ENCODE measurements around the gene ROBO1. TPM values are rescaled to one million over a fixed set of nuclear protein-coding genes. Genes with fewer than 3 reads are reported as not detected.

ROBO1 gene
- total and polyA plus RNA-seq, 2 of the 8 experiments (the other 6 are each of a cell fraction or from before 2014, with no cell fraction given): 51.4 to 91.0 TPM

- no peak overlapping the region for H3K18ac ChIP-seq (ENCODE audit: extremely low read depth, low read length)
- H3K9me3 ChIP-seq (ENCODE audit: insufficient read depth in 2 of 2, low read depth in 1 of 2, low read length in 1 of 2): peaks cover 16 to 23% of the 10 kb centered on the region in 2 experiments
- no peak overlapping the region for H3K23ac ChIP-seq (ENCODE audit: insufficient read length)
- no peak overlapping the region for H4K8ac ChIP-seq (ENCODE audit: extremely low read depth, insufficient read depth, low read length)
- H2BK20ac ChIP-seq (ENCODE audit: low read length): no peak overlapping the region
- H2AK5ac ChIP-seq (ENCODE audit: low read depth, low read length): no peak overlapping the region
- peaks cover 0 to 2% of the 10 kb centered on the region in 2 experiments for H4K20me1 ChIP-seq (replicated peaks in 1 of 2; ENCODE audit: control insufficient read depth in 1 of 2, insufficient read depth in 2 of 2, low read length in 2 of 2)
- peaks cover 0 to 3% (median 0%) of the 10 kb centered on the region in 4 experiments; a peak in 1 of 7 replicates for H3K27me3 ChIP-seq (replicated peaks in 1 of 4; ENCODE audit: control insufficient read depth in 3 of 4, extremely low read depth in 1 of 4, insufficient read depth in 3 of 4, low read length in 3 of 4)
- ChIA-PET CTCF (ENCODE audit: partially characterized antibody) (interaction anchor here (1.2 to 1.4 kb wide), 2 partner anchors 14 to 16 kb away, joined by 3 read pairs; no protein-coding TSS in a partner anchor), POLR2A (ENCODE audit: partially characterized antibody) (interaction anchor here (0.6 to 1.1 kb wide), 2 partner anchors 18 to 27 kb away, joined by 3 read pairs; no protein-coding TSS in a partner anchor)
- no peak overlapping the region for H3K27ac ChIP-seq (ENCODE audit: low read depth, low read length)
- H3K4me3 ChIP-seq (ENCODE audit: extremely low read depth in 1 of 4, insufficient read depth in 2 of 4, low read depth in 3 of 4, low read length in 4 of 4): no peak overlapping the region
- H3K4me2 ChIP-seq (ENCODE audit: insufficient read depth in 1 of 2, low read depth in 2 of 2, low read length in 2 of 2): no peak overlapping the region
- H2AFZ ChIP-seq (ENCODE audit: low read length): no peak overlapping the region
- no peak overlapping the region for H4K5ac ChIP-seq (ENCODE audit: insufficient read length, low read depth, low read length)
- no peak overlapping the region for H2BK120ac ChIP-seq (replicated peaks; ENCODE audit: low read depth, low read length)
- H3K14ac ChIP-seq (ENCODE audit: insufficient read length): no peak overlapping the region
- no peak overlapping the region for H3K4ac ChIP-seq (replicated peaks; ENCODE audit: insufficient read length, low read depth, low read length)
- H3K56ac ChIP-seq (replicated peaks; ENCODE audit: insufficient read length, low read depth, low read length): no peak overlapping the region
- H3K36me3 ChIP-seq (ENCODE audit: control insufficient read depth in 2 of 4, insufficient read depth in 4 of 4, low read length in 3 of 4): peaks cover 0 to 12% (median 5%) of the 10 kb centered on the region in 4 experiments; a peak in 5 of 8 replicates
- H3K79me2 ChIP-seq (ENCODE audit: control insufficient read depth in 1 of 2, insufficient read depth in 2 of 2, low read length in 2 of 2): peaks cover 0 to 16% of the 10 kb centered on the region in 2 experiments; a peak in 2 of 4 replicates
- H3K9ac ChIP-seq (replicated peaks in 1 of 4; ENCODE audit: extremely low read depth in 1 of 4, low read depth in 3 of 4, low read length in 3 of 4): no peak overlapping the region
- no peak for TF ChIP-seq POU5F1 (IDR thresholded peaks at IDR 0.05; ENCODE audit: low read depth, low read length)
- TF ChIP-seq SAP30 (IDR thresholded peaks at IDR 0.05; ENCODE audit: insufficient read depth, insufficient replicate concordance, low read length): no peak
- TF ChIP-seq, protein P1, sequence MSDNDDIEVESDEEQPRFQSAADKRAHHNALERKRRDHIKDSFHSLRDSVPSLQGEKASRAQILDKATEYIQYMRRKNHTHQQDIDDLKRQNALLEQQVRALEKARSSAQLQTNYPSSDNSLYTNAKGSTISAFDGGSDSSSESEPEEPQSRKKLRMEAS (IDR thresholded peaks at IDR 0.05): no peak
- TF ChIP-seq NANOG (IDR thresholded peaks at IDR 0.05; ENCODE audit: insufficient read depth, low read depth, low read length, poor library complexity, severe bottlenecking): no peak
- TF ChIP-seq GABPA (IDR thresholded peaks at IDR 0.05; ENCODE audit: borderline replicate concordance, insufficient read depth, low read length): no peak
- TF ChIP-seq, protein P2, sequence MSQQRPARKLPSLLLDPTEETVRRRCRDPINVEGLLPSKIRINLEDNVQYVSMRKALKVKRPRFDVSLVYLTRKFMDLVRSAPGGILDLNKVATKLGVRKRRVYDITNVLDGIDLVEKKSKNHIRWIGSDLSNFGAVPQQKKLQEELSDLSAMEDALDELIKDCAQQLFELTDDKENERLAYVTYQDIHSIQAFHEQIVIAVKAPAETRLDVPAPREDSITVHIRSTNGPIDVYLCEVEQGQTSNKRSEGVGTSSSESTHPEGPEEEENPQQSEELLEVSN (IDR thresholded peaks at IDR 0.05): no peak
- no peak for TF ChIP-seq CBX8 (IDR thresholded peaks at IDR 0.05; ENCODE audit: borderline replicate concordance, low read depth, low read length)
- TF ChIP-seq FOSL1 (IDR thresholded peaks at IDR 0.05; ENCODE audit: insufficient read depth, low read depth, low read length): no peak
- TF ChIP-seq TBP (IDR thresholded peaks at IDR 0.05; ENCODE audit: low read depth, low read length): no peak
- TF ChIP-seq HDAC2 (IDR thresholded peaks at IDR 0.05; ENCODE audit: borderline replicate concordance in 1 of 2, low read depth in 2 of 2, low read length in 2 of 2): no peak
- WGBS, 2 experiments (ENCODE audit: extremely low coverage in 1 of 2, insufficient coverage in 1 of 2, insufficient read length in 1 of 2, insufficient replicate concordance in 2 of 2, low coverage in 1 of 2, low lambda C conversion rate in 2 of 2, missing lambda C conversion rate in 1 of 2): 94% methylated on average over 4 of the region's 4 CpGs; no CpG with 5 or more reads in 1 of the 2 experiments
- FAIRE-seq (no peak), DNase-seq (ENCODE audit: low read depth in 1 of 2, low spot score in 2 of 2) (no peak)
- no peak overlapping the region for H4K91ac ChIP-seq (replicated peaks; ENCODE audit: insufficient read length, low read length)
- no peak overlapping the region for H2BK15ac ChIP-seq (ENCODE audit: low read length)
- no peaks in the 10 kb centered on the region; the same call in 1 of the 2 replicates for H3K79me1 ChIP-seq (ENCODE audit: low read depth, low read length)
- no peak overlapping the region for H2BK12ac ChIP-seq (ENCODE audit: low read depth, low read length)
- H2BK5ac ChIP-seq (ENCODE audit: low read depth, low read length): no peak overlapping the region
- H3K4me1 ChIP-seq (replicated peaks in 1 of 4; ENCODE audit: control insufficient read depth in 3 of 4, insufficient read depth in 4 of 4, low read length in 3 of 4): no peaks in the 10 kb centered on the region
- H3K23me2 ChIP-seq (ENCODE audit: low read depth, low read length): no peaks in the 10 kb centered on the region; the same call in 1 of the 2 replicates
Measured at GRCh38 chr3:78940626-78941025, 827.2 kb downstream of the ROBO1 start.
